Measurements from ENCODE around the gene POMT2.

The POMT2 gene

DNA sequence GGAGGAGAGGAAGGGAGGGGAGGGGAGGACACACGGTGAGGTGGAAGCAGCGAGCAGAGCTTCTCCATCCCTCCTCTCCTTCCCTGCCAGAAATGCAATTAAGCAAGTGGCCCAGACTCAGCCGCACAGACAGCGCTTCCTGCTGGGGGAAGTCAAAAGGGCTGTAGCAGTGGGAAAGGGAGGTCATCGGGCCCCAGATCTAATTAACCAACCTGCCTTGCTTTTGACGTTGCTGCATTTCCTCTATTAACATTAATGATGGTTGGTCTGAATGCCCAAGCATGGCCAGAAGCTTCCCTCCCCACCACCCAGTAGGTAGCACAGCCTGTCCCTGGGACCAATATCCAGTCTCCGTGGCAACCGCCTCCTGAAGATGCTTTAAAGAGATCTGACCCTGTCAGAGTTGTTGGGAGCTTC is 45.1 kb downstream of the POMT2 start:
- ChIA-PET POLR2A (ENCODE audit: low non-redundant PET) (no interaction called here), CTCF (no interaction called here)
- DNase-seq (ENCODE audit: low spot score): no peak
- no peak overlapping the region for H3K27ac ChIP-seq
- TF ChIP-seq, protein P1, sequence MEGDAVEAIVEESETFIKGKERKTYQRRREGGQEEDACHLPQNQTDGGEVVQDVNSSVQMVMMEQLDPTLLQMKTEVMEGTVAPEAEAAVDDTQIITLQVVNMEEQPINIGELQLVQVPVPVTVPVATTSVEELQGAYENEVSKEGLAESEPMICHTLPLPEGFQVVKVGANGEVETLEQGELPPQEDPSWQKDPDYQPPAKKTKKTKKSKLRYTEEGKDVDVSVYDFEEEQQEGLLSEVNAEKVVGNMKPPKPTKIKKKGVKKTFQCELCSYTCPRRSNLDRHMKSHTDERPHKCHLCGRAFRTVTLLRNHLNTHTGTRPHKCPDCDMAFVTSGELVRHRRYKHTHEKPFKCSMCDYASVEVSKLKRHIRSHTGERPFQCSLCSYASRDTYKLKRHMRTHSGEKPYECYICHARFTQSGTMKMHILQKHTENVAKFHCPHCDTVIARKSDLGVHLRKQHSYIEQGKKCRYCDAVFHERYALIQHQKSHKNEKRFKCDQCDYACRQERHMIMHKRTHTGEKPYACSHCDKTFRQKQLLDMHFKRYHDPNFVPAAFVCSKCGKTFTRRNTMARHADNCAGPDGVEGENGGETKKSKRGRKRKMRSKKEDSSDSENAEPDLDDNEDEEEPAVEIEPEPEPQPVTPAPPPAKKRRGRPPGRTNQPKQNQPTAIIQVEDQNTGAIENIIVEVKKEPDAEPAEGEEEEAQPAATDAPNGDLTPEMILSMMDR (conservative IDR thresholded peaks at IDR 0.05; ENCODE audit: low read depth): no peak

DNA sequence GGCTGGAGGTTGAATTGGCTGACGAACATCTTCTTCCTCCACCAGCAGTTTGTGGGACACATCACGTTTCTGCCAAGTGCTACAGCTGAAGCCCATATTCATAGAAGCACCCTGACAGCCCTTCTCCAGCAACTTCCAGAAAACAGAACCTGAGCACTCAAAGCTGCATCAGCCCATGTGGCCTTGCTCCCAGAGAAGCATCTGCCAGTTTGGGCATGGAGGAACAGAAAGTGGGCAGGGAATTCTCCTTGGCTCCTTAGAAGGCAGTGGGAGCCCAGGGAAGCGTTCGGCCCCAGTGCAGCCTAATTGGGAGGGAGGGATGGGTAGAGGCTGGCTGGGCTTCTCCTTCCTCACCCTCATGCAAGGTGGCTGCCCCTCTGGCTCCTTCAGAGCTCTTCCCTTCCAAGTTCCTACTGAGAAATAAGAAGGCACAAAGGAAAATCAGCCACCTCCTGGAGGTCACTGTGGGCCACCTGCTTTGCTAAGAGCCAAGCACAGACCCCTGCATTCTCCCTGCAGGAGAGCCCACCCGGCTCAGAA is 45.6 kb downstream of the POMT2 start:
- ChIA-PET POLR2A (ENCODE audit: low non-redundant PET) (no interaction called here), CTCF (no interaction called here)
- H3K27ac ChIP-seq: no peak overlapping the region
- DNase-seq (ENCODE audit: low spot score): no peak
- TF ChIP-seq, protein P1 (conservative IDR thresholded peaks at IDR 0.05; ENCODE audit: low read depth): no peak

- DNase-seq (ENCODE audit: low spot score): no peak
- POLR2A ChIA-PET (ENCODE audit: low non-redundant PET): no interaction called here
- CTCF ChIA-PET: interaction anchor here (0.6 to 0.7 kb wide), 2 partner anchors 159 to 1273 kb away, joined by 4 to 6 read pairs; no protein-coding TSS in a partner anchor
- H3K27ac ChIP-seq: no peak overlapping the region
- TF ChIP-seq, protein P1 (conservative IDR thresholded peaks at IDR 0.05; ENCODE audit: low read depth): no peak
Observed at GRCh38 chr14:77273796-77274195, 46.9 kb downstream of the POMT2 start.

DNA sequence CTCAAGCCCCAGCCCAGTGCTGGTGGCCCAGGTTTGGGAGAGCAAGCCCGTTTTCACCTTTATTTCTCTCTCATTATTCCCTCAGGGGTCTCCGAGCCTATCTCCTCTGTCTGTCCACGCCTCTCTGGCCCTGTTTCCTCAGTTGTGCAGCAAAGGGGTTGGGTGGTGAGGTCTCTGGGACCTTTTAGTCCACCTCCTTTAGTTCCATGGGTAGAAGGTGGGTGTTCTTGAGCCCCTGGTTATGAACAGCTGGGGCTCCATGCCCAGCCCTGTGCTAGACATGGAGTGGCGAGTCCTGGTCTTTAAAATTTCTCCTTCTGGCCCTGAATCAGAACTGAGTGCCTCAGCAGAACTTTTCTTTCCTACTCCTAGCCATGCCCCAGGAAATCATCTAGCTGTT is 48.4 kb downstream of the POMT2 start:
- ChIA-PET POLR2A (ENCODE audit: low non-redundant PET) (no interaction called here), CTCF (no interaction called here)
- TF ChIP-seq, protein P1 (conservative IDR thresholded peaks at IDR 0.05; ENCODE audit: low read depth): no peak
- H3K27ac ChIP-seq: no peak overlapping the region
- no peak for DNase-seq (ENCODE audit: low spot score)

DNA sequence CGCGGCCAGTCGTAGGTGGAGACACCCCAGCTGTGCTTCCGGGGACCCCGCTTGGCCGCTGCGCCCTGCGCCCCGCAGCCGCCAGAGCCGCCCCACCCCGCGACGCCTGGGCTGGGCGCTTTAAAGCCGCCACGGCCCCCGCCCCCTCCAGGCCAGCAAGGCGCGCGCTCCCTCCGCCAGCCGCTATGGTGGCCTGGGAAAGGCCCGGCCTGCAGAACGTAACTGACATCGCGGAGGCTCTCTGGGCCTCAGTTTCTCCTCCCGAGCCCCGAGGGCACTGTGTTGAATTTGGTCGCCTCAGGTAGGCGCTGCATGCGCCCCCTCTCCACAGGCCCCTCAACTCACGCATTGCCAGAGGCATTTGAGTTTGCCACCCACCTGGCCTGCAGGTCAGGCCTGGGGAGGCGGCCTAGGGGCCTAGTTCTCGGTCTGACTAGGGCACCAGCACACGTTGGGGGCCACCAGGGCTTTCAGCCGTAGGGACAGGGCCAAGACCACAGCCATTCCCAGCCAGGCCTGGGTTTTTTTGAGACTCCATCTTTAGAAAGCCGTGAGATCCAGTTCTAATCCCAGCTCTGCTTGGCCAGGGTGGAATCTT is 49.5 kb downstream of the POMT2 start, which contains the start of gene NGB:
Gene NGB (minus strand): TSS at position 94 of the 598 bp plus-strand sequence. CDS start 269 bp downstream, outside the sequence.
- DNase-seq (ENCODE audit: low spot score): no peak
- TF ChIP-seq, protein P1 (conservative IDR thresholded peaks at IDR 0.05; ENCODE audit: low read depth): no peak
- H3K27ac ChIP-seq: no peak within 1 kb of the TSS
- CTCF ChIA-PET: no interaction called here
- POLR2A ChIA-PET (ENCODE audit: low non-redundant PET): no interaction called here

DNA sequence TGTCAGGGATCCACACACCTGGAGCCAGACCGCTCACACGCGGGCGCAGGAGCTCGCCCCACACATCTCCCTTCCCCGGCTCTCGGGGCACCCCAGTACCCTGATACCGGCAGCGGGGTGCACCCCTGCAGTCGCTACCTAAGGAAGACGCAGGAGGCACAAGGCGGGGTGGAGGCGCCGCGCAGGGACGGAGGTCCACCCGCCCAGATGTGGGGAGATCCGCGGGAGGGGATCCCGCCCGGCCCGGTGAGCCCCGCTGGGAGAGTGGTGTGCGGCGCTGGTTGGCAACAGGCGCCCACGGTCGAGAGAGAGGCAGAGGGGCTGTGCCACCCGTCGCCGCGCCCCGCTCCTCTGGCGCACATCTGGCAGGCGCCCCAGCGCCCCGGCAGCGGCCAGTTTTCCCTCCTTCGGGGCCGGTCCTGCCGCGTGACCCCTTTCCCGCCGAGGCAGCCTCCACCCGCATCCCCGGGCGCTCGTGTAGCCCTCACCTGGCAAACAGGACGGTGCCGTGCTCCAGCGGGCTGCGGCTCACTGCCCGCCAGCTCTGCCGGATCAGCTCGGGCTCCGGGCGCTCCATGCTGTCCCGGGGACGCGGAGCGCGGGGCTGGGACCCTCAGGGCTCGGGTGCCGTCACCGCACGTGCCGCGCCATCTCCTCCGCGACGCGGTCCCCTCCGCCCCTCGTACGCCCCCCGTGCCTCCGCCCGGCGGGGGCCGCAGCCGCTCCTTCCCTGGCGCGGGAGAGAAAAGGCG is 50.1 kb downstream of the POMT2 start:
- no peak overlapping the region for H3K27ac ChIP-seq
- CTCF ChIA-PET: interaction anchor here (1.0 kb wide), 1 partner anchor 46 kb away, joined by 3 read pairs; no protein-coding TSS in a partner anchor
- no peak for DNase-seq (ENCODE audit: low spot score)
- TF ChIP-seq, protein P1 (conservative IDR thresholded peaks at IDR 0.05; ENCODE audit: low read depth): no peak
- POLR2A ChIA-PET (ENCODE audit: low non-redundant PET): interaction anchor here (0.7 kb wide), 1 partner anchor 43 kb away, joined by 6 read pairs; no protein-coding TSS in a partner anchor

Data from RWPE1 (cell line).